NOMO-1 (cell line): Measurements from ENCODE around the gene ATP1B3.
A peak's percentile ranks its signal among the peaks of the same experiment; 100 is the strongest.
"Not testable (repeated sequence)": the region's sequence is repeated elsewhere in the genome, so short reads cannot be mapped to it uniquely, and the experiment has no call there.

ENCODE experiments used
- DNase-seq, 2 experiments: peaks; one replicate each; lab custom pipeline; 2025; ENCODE audit not compliant: unreplicated experiment in 2 of 2; lab: John Stamatoyannopoulos, UW

Gene ATP1B3

GRCh38 chr3:141901914-141902313, 25.5 kb downstream of the ATP1B3 start:
- no peak for DNase-seq

GRCh38 chr3:141904203-141904602, 27.8 kb downstream of the ATP1B3 start:
- DNase-seq = no peak

GRCh38 chr3:141905129-141905528, 28.7 kb downstream of the ATP1B3 start:
- DNase-seq = no peak

- DNase-seq = no peak
These were observed 33.0 kb downstream of the ATP1B3 start for GRCh38 chr3:141909408-141909807.

- not testable (repeated sequence) for DNase-seq
These were observed 33.5 kb downstream of the ATP1B3 start for GRCh38 chr3:141909986-141910385.

GRCh38 chr3:141913150-141913811, 36.8 kb downstream of the ATP1B3 start:
- peak; percentile 34 to 73 for DNase-seq

- no peak for DNase-seq
These were observed 37.9 kb downstream of the ATP1B3 start for GRCh38 chr3:141914311-141914710.

GRCh38 chr3:141915016-141915415, 38.6 kb downstream of the ATP1B3 start:
- no peak for DNase-seq

- DNase-seq = no peak
These were observed 39.3 kb downstream of the ATP1B3 start for GRCh38 chr3:141915766-141916165.

GRCh38 chr3:141920701-141921100, 44.3 kb downstream of the ATP1B3 start:
- DNase-seq = no peak

GRCh38 chr3:141921316-141921715, 44.9 kb downstream of the ATP1B3 start:
- no peak for DNase-seq

GRCh38 chr3:141925677-141926076, 49.2 kb downstream of the ATP1B3 start:
- not testable (repeated sequence) for DNase-seq

- no peak for DNase-seq
These were observed 50.5 kb downstream of the ATP1B3 start for GRCh38 chr3:141926929-141927328.

GRCh38 chr3:141928631-141929270, 52.3 kb downstream of the ATP1B3 start:
- DNase-seq = no peak

GRCh38 chr3:141929341-141929995, 53.0 kb downstream of the ATP1B3 start:
- no peak for DNase-seq

- DNase-seq = no peak
These were observed 54.4 kb downstream of the ATP1B3 start for GRCh38 chr3:141930801-141931200.

GRCh38 chr3:141933421-141934300, 57.2 kb downstream of the ATP1B3 start:
- DNase-seq = no peak

- no peak for DNase-seq
These were observed 57.9 kb downstream of the ATP1B3 start for GRCh38 chr3:141934354-141934753.

- no peak for DNase-seq
These were observed 61.6 kb downstream of the ATP1B3 start for GRCh38 chr3:141938011-141938500.

GRCh38 chr3:141939759-141940158, 63.3 kb downstream of the ATP1B3 start:
- no peak for DNase-seq
